ENCODE measurements around the gene MIOS. TPM values are rescaled to one million over a fixed set of nuclear protein-coding genes. Genes with fewer than 3 reads are reported as not detected.

MIOS gene
- total and polyA plus RNA-seq, 2 of the 4 experiments (the other 2 are of a cell fraction): 10.6 to 32.4 TPM

DNA sequence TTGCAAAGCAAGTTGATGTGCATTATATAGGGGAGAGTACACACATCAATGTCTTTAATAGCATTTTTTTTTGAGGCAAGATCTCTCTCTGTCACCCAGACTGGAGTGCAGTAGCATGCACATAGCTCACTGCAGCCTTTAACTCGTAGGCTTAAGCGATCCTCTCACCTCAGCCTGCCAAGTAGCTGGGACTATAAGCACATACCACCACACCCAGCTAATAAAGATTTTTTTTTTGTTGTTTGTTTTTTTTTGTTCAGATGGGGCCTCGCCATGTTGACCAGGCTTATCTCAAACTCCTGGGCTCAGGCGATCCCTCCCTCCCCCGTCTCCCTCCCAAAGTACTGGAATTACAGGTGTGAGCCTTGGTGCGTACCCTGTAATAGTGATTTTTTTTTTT, 75.4 kb downstream of the MIOS start:
- Histone ChIP-seq H2BK20ac (ENCODE audit: low read depth, low read length) (no peak overlapping the region), H3K4me3 (ENCODE audit: insufficient read depth, low read depth, low read length) (no peak overlapping the region), H3K4me1 (ENCODE audit: control insufficient read depth, insufficient read depth, low read length) (no peaks in the 10 kb centered on the region), H3K27ac (ENCODE audit: insufficient read depth, low read length) (no peak overlapping the region), H3K14ac (replicated peaks; ENCODE audit: low read depth, low read length) (no peak overlapping the region), H3K4me2 (ENCODE audit: low read depth, low read length) (no peak overlapping the region), H3K23ac (ENCODE audit: low read depth, low read length) (no peak overlapping the region), H4K5ac (ENCODE audit: low read depth, low read length) (no peak overlapping the region), H3K27me3 (ENCODE audit: control insufficient read depth, insufficient read depth, low read length) (no peaks in the 10 kb centered on the region), H3K56ac (ENCODE audit: extremely low read depth, insufficient read depth, low read length) (no peak overlapping the region), H2AK9ac (replicated peaks; ENCODE audit: low read depth, low read length, poor library complexity) (no peak overlapping the region), H4K20me1 (ENCODE audit: insufficient read depth, low read length) (no peaks in the 10 kb centered on the region), H4K91ac (ENCODE audit: insufficient read depth, low read depth, low read length) (no peak overlapping the region), H3K9ac (ENCODE audit: low read depth, low read length) (no peak overlapping the region), H2BK120ac (ENCODE audit: low read depth, low read length) (no peak overlapping the region), H2BK15ac (ENCODE audit: low read depth, low read length) (no peak overlapping the region), H3K36me3 (ENCODE audit: control insufficient read depth, insufficient read depth, low read length) (no peaks in the 10 kb centered on the region), H3K4ac (ENCODE audit: low read depth, low read length) (no peak overlapping the region), H3K9me3 (ENCODE audit: control insufficient read depth, insufficient read depth, low read length) (no peaks in the 10 kb centered on the region), H2BK5ac (ENCODE audit: low read depth, low read length, poor library complexity, severe bottlenecking) (no peak overlapping the region), H3K9me1 (ENCODE audit: insufficient read depth, low read length) (no peaks in the 10 kb centered on the region; the same call in 1 of the 2 replicates), H3K18ac (ENCODE audit: low read depth, low read length) (no peak overlapping the region), H3K79me1 (ENCODE audit: low read depth in 1 of 2, low read length in 2 of 2) (peaks cover 13 to 24% of the 10 kb centered on the region in 2 experiments), H4K8ac (ENCODE audit: low read depth in 2 of 2, low read length in 2 of 2) (no peak overlapping the region), H2AFZ (replicated peaks; ENCODE audit: low read length, poor library complexity) (no peak overlapping the region), H2AK5ac (ENCODE audit: low read depth, low read length) (no peak overlapping the region)
- POLR2A ChIA-PET (ENCODE audit: unreplicated experiment): no interaction called here
- ATAC-seq (ENCODE audit: low read depth) (no peak), DNase-seq (no peak)
- WGBS, 2 experiments (ENCODE audit: extremely low coverage in 2 of 2, insufficient read length in 1 of 2): no CpG with 5 or more reads among the region's 6 CpGs
- TF ChIP-seq MXI1 (IDR thresholded peaks at IDR 0.05; ENCODE audit: borderline replicate concordance, low read depth, low read length): no peak
- no peak for TF ChIP-seq SMC3 (IDR thresholded peaks at IDR 0.05; ENCODE audit: low read depth, low read length)
- TF ChIP-seq, protein P1, sequence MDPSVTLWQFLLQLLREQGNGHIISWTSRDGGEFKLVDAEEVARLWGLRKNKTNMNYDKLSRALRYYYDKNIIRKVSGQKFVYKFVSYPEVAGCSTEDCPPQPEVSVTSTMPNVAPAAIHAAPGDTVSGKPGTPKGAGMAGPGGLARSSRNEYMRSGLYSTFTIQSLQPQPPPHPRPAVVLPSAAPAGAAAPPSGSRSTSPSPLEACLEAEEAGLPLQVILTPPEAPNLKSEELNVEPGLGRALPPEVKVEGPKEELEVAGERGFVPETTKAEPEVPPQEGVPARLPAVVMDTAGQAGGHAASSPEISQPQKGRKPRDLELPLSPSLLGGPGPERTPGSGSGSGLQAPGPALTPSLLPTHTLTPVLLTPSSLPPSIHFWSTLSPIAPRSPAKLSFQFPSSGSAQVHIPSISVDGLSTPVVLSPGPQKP (IDR thresholded peaks at IDR 0.05; ENCODE audit: borderline replicate concordance, low read depth, low read length): no peak
- in situ Hi-C loops (cut with MboI; ENCODE audit: low sequenced_read_pairs): no loop called here
- intact Hi-C loops (cut with micrococcal nuclease): loop anchor here (5.0 kb wide), 3 partner anchors 55 to 215 kb away; no protein-coding TSS in a partner anchor
- dilution Hi-C loops (cut with HindIII; ENCODE audit: low sequenced_read_pairs, unreplicated experiment): no loop called here
- no TSS peak for BruUV-seq (replicated peaks)
- CTCF ChIA-PET: no interaction called here
